Loucy (cell line): ENCODE data around the gene C10orf105.

Source experiments
- EZH2phosphoT487 ChIP-seq: fragments of 200-600 bp; IDR thresholded peaks from 2 replicates; pipeline ENCODE4 v1.6.1; 2018; ENCODE audit warnings: antibody characterized with exemption, mild to moderate bottlenecking, moderate library complexity, borderline replicate concordance
- TF ChIP-seq, protein P1 (sequence below): fragments of 200-600 bp; sonication (generic); conservative IDR thresholded peaks from 2 replicates; pipeline ENCODE4 v1.5.1; 2014; ENCODE audit warnings: mild to moderate bottlenecking, antibody characterized with exemption, low read length

DNA sequence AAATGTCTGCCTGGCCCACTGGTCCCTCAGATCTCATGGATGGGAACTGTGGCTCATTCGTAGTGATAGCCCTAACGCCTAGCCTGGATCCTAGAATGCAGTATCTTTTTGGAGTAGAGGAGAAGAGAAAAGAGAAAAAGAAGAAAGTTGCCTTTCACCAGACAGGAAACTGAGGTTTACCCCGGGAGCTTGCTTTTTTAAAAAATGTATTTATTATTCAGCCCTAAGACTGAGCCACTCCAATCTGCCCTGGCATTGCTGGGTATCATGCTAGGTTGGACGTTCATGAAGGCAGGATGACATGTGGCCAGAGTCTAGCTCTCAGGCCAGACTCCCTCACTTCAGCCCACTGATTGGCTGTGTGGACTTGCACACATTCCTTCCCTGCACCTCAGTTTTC lies 21.5 kb upstream of the C10orf105 start:
- TF ChIP-seq, protein P1, sequence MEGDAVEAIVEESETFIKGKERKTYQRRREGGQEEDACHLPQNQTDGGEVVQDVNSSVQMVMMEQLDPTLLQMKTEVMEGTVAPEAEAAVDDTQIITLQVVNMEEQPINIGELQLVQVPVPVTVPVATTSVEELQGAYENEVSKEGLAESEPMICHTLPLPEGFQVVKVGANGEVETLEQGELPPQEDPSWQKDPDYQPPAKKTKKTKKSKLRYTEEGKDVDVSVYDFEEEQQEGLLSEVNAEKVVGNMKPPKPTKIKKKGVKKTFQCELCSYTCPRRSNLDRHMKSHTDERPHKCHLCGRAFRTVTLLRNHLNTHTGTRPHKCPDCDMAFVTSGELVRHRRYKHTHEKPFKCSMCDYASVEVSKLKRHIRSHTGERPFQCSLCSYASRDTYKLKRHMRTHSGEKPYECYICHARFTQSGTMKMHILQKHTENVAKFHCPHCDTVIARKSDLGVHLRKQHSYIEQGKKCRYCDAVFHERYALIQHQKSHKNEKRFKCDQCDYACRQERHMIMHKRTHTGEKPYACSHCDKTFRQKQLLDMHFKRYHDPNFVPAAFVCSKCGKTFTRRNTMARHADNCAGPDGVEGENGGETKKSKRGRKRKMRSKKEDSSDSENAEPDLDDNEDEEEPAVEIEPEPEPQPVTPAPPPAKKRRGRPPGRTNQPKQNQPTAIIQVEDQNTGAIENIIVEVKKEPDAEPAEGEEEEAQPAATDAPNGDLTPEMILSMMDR, result no peak
- TF ChIP-seq EZH2phosphoT487, result no peak
